DMS 273 treated with DMSO at 0.1 percent for 48 hours (cell line): ENCODE results near the gene ANKRD39.
"Not testable (repeated sequence)": the region's sequence is repeated elsewhere in the genome, so short reads cannot be mapped to it uniquely, and the experiment has no call there.

Experiments used
- DNase-seq: peaks from one replicate; lab custom pipeline; 2025; lab: John Stamatoyannopoulos, UW

The ANKRD39 gene

GRCh38 chr2:96857667-96858372, at the start of gene ANKRD39:
ANKRD39 (minus strand) TSS chr2:96858016; CDS start chr2:96857987, 29 bp downstream.
- peak; percentile 91 for DNase-seq

- no peak for DNase-seq
These were observed 48.9 kb upstream of the ANKRD39 start for GRCh38 chr2:96906729-96907114.

- DNase-seq, result no peak
These were observed 46.0 kb upstream of the ANKRD39 start for GRCh38 chr2:96903815-96904214.

GRCh38 chr2:96903318-96903717, 45.5 kb upstream of the ANKRD39 start:
- no peak for DNase-seq

GRCh38 chr2:96900237-96900636, 42.4 kb upstream of the ANKRD39 start:
- no peak for DNase-seq

GRCh38 chr2:96899413-96899741, 41.6 kb upstream of the ANKRD39 start:
- no peak for DNase-seq

- DNase-seq, result no peak
These were observed 41.0 kb upstream of the ANKRD39 start for GRCh38 chr2:96898641-96899412.

- no peak for DNase-seq
These were observed 40.3 kb upstream of the ANKRD39 start for GRCh38 chr2:96898135-96898505.

- DNase-seq, result no peak
These were observed 39.8 kb upstream of the ANKRD39 start for GRCh38 chr2:96897491-96898134.

- DNase-seq, result no peak
These were observed 38.2 kb upstream of the ANKRD39 start for GRCh38 chr2:96895746-96896651.

GRCh38 chr2:96895032-96895745, 37.4 kb upstream of the ANKRD39 start:
- no peak for DNase-seq

- no peak for DNase-seq
These were observed 36.3 kb upstream of the ANKRD39 start for GRCh38 chr2:96894151-96894531.

GRCh38 chr2:96893289-96894150, 35.7 kb upstream of the ANKRD39 start:
- DNase-seq, result no peak

- no peak for DNase-seq
These were observed 33.9 kb upstream of the ANKRD39 start for GRCh38 chr2:96891591-96892333.

- no peak for DNase-seq
These were observed 33.0 kb upstream of the ANKRD39 start for GRCh38 chr2:96890726-96891385.

GRCh38 chr2:96890252-96890651, 32.4 kb upstream of the ANKRD39 start:
- no peak for DNase-seq

GRCh38 chr2:96889502-96889901, 31.7 kb upstream of the ANKRD39 start:
- DNase-seq, result not testable (repeated sequence)

- DNase-seq, result no peak
These were observed 30.5 kb upstream of the ANKRD39 start for GRCh38 chr2:96888072-96889011.
